ENCODE measurements around the gene SYVN1. TPM values are rescaled to one million over a fixed set of nuclear protein-coding genes. Genes with fewer than 3 reads are reported as not detected.
"Not testable (repeated sequence)": the region's sequence is repeated elsewhere in the genome, so short reads cannot be mapped to it uniquely, and the experiment has no call there.

The SYVN1 gene
- total RNA-seq, 1 donor from 2014 or later, result 5.6 TPM

- DNase-seq (ENCODE audit: low read depth in 2 of 2), result no peak
These were observed 6.7 kb downstream of the SYVN1 start for GRCh38 chr11:65127473-65128181.

DNA sequence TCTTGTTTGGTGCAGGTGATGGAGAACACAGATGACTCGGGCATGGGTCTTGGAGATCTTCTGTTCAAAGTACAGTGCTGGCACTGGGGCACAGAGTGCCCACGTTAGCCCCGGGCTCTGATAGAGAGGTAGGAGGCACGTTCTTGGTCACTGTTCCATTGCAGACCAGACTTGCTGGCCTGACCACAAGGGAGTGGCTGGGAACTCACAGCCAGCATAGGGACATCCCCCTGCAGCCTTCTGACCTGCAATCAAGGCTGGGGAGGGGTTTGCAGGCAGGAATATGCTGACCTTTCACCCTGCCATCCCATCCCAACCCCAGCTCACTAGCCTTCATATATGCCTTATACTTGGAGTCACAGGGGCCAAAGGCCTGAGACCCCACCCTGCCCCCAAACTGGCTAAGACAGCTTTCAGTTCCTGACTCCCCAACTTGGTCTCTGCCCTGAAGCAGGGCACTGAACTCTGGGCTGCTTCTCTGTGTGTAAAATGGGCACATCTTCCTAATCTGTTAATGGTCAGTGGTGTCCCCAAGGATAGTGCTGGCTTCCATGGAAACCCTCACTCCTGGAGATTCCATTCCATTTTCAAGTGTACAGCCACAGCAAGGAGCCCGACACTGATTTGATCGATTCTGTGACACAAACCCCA is 7.6 kb downstream of the SYVN1 start:
- DNase-seq (ENCODE audit: low read depth in 2 of 2), result no peak

DNA sequence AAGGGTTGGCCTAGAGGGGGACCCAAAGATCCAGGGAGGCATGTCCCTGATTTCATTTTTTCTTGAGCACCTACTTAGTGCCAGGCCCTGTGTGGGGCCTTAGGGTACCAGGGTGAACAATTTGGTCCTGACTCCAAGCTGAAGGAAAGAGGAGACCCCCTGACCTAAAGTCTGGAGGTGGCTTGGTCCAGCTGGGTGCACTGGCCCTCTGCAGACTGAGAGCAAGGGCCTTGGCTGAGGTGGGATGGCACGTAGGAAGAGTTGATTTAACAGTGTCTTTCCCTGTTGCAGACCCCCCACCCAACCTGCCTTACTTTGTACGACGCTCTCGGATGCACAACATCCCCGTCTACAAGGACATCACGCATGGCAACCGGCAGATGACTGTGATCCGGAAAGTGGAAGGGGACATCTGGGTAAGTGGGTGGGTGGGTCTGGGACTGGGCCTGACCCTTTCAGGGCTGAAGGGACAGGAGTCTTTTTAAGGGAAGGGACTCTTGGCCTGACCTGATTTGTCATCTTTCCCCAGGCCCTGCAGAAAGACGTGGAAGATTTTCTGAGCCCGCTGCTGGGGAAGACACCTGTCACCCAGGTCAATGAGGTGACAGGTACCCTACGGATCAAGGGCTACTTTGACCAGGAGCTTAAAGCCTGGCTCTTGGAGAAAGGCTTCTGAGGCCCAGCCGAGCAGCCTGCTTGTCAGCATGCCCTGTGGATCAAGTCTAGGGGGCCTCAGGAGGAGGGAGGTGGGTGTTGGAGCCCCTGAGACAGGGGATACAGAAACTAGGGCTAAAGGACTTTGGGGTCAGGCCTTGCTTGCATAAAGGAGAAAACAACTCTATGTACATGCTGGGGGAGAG is 8.9 kb downstream of the SYVN1 start:
- DNase-seq (ENCODE audit: low read depth in 2 of 2), result no peak

GRCh38 chr11:65124480-65125196 is 9.7 kb downstream of the SYVN1 start:
- no peak for DNase-seq (ENCODE audit: low read depth in 2 of 2)

DNA sequence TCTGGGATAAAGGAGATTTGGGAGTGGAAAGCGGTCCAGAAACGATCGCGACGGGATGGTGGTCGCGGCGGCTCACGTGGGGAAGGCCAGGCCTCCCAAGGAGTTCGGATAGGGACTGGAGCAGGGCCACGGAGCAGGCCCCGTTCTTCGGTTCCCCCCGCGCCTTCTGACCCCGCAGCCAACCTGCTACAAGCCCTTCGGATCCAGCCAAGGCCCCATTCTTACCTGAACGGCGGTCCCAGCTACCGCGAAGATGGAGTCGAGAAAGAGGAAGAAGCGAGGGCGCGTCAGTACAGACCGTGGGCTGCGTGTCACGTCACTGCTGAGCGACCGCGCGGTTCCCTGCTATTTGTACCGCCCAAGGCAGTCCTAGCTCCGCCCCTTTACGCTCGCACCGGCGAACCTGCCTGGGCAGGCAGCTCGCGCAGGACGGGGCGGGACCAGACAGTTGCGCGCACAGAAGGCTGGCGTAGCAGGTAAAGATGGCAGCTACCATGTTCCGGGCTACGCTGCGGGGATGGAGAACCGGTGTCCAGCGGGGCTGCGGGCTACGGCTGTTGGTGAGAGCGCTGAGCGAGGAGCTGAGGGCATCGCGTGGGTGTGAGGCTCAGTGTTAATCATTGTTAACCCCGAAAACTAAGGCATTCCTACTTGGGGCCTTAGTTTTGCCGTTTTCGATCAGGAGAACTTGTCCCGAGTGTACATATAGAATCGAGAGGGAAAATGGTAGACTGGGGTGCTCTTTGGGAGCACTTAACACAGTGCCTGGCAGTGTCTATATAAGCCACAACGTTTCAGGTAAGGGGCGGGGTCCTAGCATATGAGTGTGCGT is 12.2 kb downstream of the SYVN1 start, which contains the start of the genes FAU and MRPL49:
TSS of gene FAU (minus strand) at position 270 of the 832 bp plus-strand sequence. CDS start 321 bp downstream, outside the sequence.
TSS of gene MRPL49 (plus strand) at position 457 of the 832 bp plus-strand sequence. CDS start at position 483, 26 bp downstream.
- peak; percentile 96 to 99 for DNase-seq (ENCODE audit: low read depth in 2 of 2)

- no peak for DNase-seq (ENCODE audit: low read depth in 2 of 2)
These were observed 12.9 kb downstream of the SYVN1 start for GRCh38 chr11:65121447-65121864.

GRCh38 chr11:65120831-65121230 is 13.5 kb downstream of the SYVN1 start:
- no peak for DNase-seq (ENCODE audit: low read depth in 2 of 2)

- no peak for DNase-seq (ENCODE audit: low read depth in 2 of 2)
These were observed 14.7 kb downstream of the SYVN1 start for GRCh38 chr11:65119670-65119995.

GRCh38 chr11:65118891-65119669 is 15.2 kb downstream of the SYVN1 start:
- DNase-seq (ENCODE audit: low read depth in 2 of 2), result not testable (repeated sequence)

- DNase-seq (ENCODE audit: low read depth in 2 of 2), result no peak
These were observed 16.1 kb downstream of the SYVN1 start for GRCh38 chr11:65118097-65118837.

DNA sequence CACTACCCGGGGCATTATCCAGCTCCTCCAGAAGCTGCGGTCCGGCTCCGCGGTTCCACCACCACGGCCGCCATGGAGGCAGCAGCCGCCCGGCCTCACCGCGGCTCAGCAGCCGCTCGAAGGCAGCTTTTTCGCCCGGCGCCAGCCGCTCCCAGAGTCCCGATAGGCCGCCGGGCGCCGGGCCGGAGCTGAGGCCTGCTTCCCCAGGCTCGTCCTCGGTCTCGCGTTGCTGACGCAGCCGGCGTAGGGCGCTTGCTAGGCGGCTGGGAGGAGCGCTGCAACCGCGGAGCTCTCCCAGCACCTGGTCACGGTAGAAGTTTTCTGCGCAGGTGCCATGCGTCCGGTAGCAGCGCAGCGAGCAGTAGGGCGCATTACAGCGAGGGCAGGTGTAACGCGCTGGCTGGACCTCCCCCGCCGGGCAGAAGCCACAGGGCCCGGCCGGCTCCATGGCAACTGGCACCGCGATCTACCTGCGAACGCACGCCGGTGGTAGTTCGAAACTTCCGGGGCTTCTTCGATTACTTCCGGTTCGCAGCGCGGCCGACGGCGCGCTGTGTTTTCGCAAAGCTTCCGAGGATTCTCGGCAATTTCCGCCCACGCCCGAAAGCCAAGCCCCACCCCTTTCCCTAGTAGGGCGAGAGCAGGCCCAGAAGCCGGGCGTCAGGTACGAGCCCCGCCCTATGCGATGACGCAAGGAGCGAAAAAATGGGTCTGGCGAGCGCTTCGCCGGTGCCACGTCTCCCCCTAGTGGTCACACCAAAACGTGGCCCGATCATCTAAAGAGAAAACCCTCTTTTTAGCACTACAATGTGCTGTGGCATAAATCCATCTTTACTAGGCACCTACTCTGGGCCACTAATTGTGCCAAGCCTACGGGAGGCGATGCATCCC is 16.9 kb downstream of the SYVN1 start, which contains the start of gene ZNHIT2:
TSS of gene ZNHIT2 (minus strand) at position 496 of the 891 bp plus-strand sequence. CDS start at position 448, 48 bp downstream.
- DNase-seq (ENCODE audit: low read depth in 2 of 2), result peak; percentile 97 to 99

- peak in 1 of 2 donors; percentile 52 for DNase-seq (ENCODE audit: low read depth in 2 of 2)
These were observed 17.7 kb downstream of the SYVN1 start for GRCh38 chr11:65116370-65117205.

DNA sequence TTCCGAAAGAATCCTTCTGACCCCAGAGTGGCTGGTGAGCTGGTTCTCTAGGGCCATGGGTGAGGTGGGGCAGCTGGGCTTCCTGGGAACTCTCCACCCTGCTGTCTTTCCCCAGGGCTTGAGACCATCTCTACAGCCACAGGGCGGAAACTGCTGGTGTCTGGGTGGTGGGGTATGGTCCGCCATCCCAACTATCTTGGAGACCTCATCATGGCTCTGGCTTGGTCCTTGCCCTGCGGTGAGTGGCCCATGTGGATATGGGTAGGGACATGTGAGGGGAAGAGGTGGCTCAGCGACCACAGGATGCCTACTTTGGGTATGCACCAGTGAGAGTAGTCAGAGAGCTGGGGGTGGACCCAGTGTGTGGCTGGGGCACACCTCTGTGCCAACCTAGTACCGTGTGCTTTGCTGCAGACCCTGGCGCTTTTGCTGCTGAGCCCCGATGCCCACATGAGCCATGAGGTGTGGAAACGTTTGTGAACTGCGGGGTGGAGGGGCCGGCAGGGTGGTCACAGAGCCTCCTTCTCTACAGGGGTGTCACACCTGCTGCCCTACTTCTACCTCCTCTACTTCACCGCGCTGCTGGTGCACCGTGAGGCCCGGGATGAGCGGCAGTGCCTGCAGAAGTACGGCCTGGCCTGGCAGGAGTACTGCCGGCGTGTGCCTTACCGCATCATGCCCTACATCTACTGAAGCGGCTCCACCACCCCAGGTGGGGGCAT is 18.8 kb downstream of the SYVN1 start:
- DNase-seq (ENCODE audit: low read depth in 2 of 2), result no peak

- DNase-seq (ENCODE audit: low read depth in 2 of 2), result no peak
These were observed 19.7 kb downstream of the SYVN1 start for GRCh38 chr11:65114538-65115171.

GRCh38 chr11:65113839-65114238 is 20.5 kb downstream of the SYVN1 start:
- no peak for DNase-seq (ENCODE audit: low read depth in 2 of 2)

GRCh38 chr11:65113361-65113756 is 21.0 kb downstream of the SYVN1 start:
- no peak for DNase-seq (ENCODE audit: low read depth in 2 of 2)

Data from dermis microvascular lymphatic vessel endothelial cell (primary cell).